ENCODE measurements around the gene RIOK2.

DNA sequence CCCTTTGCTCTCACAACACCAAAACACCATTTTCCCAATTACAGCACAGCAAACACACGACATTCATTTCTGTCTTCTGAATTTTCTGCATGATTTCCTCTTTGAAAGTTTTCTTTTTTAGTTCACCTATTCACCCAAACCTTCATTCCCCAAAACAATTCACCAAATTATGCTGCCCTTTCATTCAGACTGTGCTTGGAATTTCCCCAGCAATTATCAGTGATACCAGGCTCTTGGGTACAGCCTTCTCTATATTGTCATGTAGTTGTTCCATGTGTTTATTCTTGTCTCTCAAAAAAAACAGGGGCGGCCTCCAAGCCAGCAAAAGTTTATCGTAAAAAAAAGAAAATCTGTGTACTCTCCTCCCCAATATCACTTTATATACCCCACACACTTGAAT lies 31.7 kb downstream of the RIOK2 start:
- TF ChIP-seq, protein P1, sequence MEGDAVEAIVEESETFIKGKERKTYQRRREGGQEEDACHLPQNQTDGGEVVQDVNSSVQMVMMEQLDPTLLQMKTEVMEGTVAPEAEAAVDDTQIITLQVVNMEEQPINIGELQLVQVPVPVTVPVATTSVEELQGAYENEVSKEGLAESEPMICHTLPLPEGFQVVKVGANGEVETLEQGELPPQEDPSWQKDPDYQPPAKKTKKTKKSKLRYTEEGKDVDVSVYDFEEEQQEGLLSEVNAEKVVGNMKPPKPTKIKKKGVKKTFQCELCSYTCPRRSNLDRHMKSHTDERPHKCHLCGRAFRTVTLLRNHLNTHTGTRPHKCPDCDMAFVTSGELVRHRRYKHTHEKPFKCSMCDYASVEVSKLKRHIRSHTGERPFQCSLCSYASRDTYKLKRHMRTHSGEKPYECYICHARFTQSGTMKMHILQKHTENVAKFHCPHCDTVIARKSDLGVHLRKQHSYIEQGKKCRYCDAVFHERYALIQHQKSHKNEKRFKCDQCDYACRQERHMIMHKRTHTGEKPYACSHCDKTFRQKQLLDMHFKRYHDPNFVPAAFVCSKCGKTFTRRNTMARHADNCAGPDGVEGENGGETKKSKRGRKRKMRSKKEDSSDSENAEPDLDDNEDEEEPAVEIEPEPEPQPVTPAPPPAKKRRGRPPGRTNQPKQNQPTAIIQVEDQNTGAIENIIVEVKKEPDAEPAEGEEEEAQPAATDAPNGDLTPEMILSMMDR (conservative IDR thresholded peaks at IDR 0.05) = no peak
- no peak for TF ChIP-seq ZFX (IDR thresholded peaks at IDR 0.05)
